Measurements from ENCODE around the gene RGS3. TPM values are rescaled to one million over a fixed set of nuclear protein-coding genes. Genes with fewer than 3 reads are reported as not detected.
A peak's percentile ranks its signal among the peaks of the same experiment; 100 is the strongest.

RGS3 gene
- polyA plus RNA-seq, 2 of the 4 experiments (the other 2 are of a cell fraction): 19.6 to 22.9 TPM

DNA sequence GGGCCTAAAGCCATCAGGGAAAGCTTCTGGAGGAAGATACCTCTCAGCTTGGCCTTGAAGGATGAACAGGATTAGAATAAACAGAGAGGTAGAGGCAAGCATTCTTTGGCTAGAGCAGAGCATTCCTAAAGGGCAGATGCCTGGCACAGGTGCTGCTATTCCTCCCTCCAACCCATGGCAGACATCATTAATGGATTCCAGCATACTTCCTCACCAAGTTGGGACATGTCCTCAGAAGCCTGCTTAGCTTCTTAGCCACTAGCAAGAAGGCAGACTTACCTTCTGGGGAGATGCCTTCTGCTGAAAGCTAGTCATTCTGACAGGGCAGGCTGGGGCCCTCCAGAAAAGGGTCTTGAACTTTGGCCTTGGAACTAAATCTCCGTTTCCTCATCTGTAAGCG lies 122.0 kb downstream of the RGS3 start:
- no peak for FAIRE-seq
- Histone ChIP-seq H3K9me3 (no peaks in the 10 kb centered on the region), H3K4me2 (no peak overlapping the region), H3K4me1 (peaks cover 4% of the 10 kb centered on the region; the same call in 2 of the 3 replicates), H3K4me3 (no peak overlapping the region), H3K27ac (no peak overlapping the region)
- TF ChIP-seq HOXA7 (CRISPR knock-in tag; IDR thresholded peaks at IDR 0.05): no peak
- TF ChIP-seq HEYL (CRISPR knock-in tag; IDR thresholded peaks at IDR 0.05): no peak
- no peak for TF ChIP-seq HOXB13 (CRISPR knock-in tag; IDR thresholded peaks at IDR 0.05; ENCODE audit: low read depth)
- TF ChIP-seq RAD21 (conservative IDR thresholded peaks at IDR 0.05 in 1 of 2, IDR thresholded peaks at IDR 0.05 in 1 of 2): no peak
- CTCF ChIA-PET: interaction anchor here (18.6 to 31.8 kb wide), 2 partner anchors 72 to 138 kb away, joined by 390 to 1349 read pairs; no protein-coding TSS in a partner anchor
- no peak for ATAC-seq
- POLR2A ChIA-PET: no interaction called here
- WGBS (ENCODE audit: missing lambda C conversion rate): 100% methylated on average over 2 of the region's 2 CpGs
- DNase-seq (ENCODE audit: low read depth in 1 of 2, low spot score in 1 of 2): no peak

DNA sequence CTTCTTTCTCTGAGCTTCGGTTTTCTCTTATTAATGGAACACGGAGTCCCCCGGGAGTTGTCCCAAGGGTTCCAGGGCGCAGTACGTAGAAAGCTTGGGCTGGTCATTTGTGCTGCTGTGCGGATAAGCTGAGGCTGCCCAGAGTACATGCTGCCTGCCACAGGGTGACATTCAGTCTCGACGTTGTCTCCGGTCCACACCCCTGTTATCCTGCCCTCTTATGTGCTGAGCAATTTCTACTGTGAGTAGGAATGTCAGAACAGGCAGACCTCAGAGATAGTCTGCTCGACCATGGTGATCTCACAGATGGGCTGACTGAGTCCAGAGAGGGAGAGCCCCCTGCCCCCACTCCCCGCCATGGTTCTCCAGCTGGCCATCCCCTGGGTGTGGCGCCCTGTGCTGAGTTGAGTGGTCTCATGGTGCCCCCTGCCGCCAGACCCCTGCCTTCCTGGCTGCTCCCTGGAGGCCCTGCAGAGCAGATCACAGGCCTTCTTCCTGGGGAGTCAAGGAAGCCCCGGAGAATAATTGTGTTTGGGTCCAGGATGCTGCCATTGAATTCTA lies 124.0 kb downstream of the RGS3 start:
- no peak for ATAC-seq
- Histone ChIP-seq H3K4me3 (no peak overlapping the region), H3K9me3 (no peaks in the 10 kb centered on the region), H3K4me2 (no peak overlapping the region), H3K27ac (no peak overlapping the region), H3K4me1 (0 out of 3 replicates have a peak, but pooled peaks cover 7% of the 10 kb centered on the region)
- no peak for FAIRE-seq
- WGBS (ENCODE audit: missing lambda C conversion rate): 89% methylated on average over 11 of the region's 14 CpGs
- CTCF ChIA-PET: interaction anchor here (1.3 to 31.8 kb wide), 7 partner anchors 10 to 313 kb away, joined by 3 to 1349 read pairs (median 145); no protein-coding TSS in a partner anchor
- POLR2A ChIA-PET: no interaction called here
- no peak for TF ChIP-seq JUN (IDR thresholded peaks at IDR 0.05)
- no peak for TF ChIP-seq ZFP36 (IDR thresholded peaks at IDR 0.05; ENCODE audit: borderline replicate concordance, partially characterized antibody)
- no peak for TF ChIP-seq EHF (CRISPR knock-in tag; IDR thresholded peaks at IDR 0.05)
- TF ChIP-seq, protein P1, sequence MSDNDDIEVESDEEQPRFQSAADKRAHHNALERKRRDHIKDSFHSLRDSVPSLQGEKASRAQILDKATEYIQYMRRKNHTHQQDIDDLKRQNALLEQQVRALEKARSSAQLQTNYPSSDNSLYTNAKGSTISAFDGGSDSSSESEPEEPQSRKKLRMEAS (IDR thresholded peaks at IDR 0.05): no peak
- TF ChIP-seq RAD21 (conservative IDR thresholded peaks at IDR 0.05 in 1 of 2, IDR thresholded peaks at IDR 0.05 in 1 of 2): 0 out of 5 replicates have a peak, but pooled peaks of 1 of the 2 experiments have one; percentile 16
- no peak for DNase-seq (ENCODE audit: low read depth in 1 of 2, low spot score in 1 of 2)

DNA sequence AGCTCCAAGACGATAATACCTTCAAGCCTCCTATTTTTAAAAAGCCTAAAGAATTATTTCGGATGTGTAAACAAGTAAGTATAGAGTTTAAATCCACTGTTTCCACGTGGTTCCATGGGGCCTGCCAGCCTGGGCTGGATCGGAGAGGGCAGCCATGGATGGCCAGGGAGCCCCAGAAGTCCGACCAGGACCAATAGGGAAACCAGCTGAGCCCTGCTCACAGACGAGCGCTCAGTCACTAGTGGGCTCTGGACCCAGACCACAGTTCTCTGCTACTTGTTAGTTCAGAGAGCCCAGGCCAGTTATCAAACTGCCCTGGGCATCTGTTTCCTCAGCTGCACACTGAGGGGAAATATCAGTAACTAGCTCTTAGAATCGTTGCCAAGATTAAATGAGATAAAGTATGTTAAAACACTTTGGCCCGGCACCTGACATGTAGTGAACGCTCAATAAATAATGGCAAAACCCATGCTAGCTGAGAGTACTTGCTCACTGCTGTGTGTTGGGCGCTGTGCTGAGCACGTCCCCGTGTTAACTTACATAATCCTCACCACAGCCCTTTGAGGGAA lies 124.8 kb downstream of the RGS3 start:
- FAIRE-seq: no peak

More for the DNA sequence above, 124.8 kb downstream of the RGS3 start:
- H3K27ac ChIP-seq: no peak overlapping the region
- no peaks in the 10 kb centered on the region for H3K9me3 ChIP-seq
- ATAC-seq: no peak
- 79% methylated on average over 13 of the region's 13 CpGs for WGBS (ENCODE audit: missing lambda C conversion rate)
- no peak overlapping the region for H3K4me3 ChIP-seq
- ChIA-PET POLR2A (no interaction called here), CTCF (interaction anchor here (0.6 to 31.8 kb wide), 13 partner anchors 10 to 1229 kb away, joined by 3 to 1349 read pairs (median 31); partner anchors contain the start of gene RGS3)
- H3K4me1 ChIP-seq: peaks cover 11% of the 10 kb centered on the region
- no peak for DNase-seq (ENCODE audit: low read depth in 1 of 2, low spot score in 1 of 2)
- TF ChIP-seq CBX8 (IDR thresholded peaks at IDR 0.05): no peak
- no peak for TF ChIP-seq SMC3 (IDR thresholded peaks at IDR 0.05)
- TF ChIP-seq NPAS2 (CRISPR knock-in tag; IDR thresholded peaks at IDR 0.05; ENCODE audit: borderline replicate concordance): no peak
- no peak for TF ChIP-seq HOXB13 (CRISPR knock-in tag; IDR thresholded peaks at IDR 0.05; ENCODE audit: low read depth)
- TF ChIP-seq, protein P2, sequence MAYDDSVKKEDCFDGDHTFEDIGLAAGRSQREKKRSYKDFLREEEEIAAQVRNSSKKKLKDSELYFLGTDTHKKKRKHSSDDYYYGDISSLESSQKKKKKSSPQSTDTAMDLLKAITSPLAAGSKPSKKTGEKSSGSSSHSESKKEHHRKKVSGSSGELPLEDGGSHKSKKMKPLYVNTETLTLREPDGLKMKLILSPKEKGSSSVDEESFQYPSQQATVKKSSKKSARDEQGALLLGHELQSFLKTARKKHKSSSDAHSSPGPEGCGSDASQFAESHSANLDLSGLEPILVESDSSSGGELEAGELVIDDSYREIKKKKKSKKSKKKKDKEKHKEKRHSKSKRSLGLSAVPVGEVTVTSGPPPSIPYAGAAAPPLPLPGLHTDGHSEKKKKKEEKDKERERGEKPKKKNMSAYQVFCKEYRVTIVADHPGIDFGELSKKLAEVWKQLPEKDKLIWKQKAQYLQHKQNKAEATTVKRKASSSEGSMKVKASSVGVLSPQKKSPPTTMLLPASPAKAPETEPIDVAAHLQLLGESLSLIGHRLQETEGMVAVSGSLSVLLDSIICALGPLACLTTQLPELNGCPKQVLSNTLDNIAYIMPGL (CRISPR knock-in tag; IDR thresholded peaks at IDR 0.05; ENCODE audit: borderline replicate concordance): no peak
- TF ChIP-seq, protein P3, sequence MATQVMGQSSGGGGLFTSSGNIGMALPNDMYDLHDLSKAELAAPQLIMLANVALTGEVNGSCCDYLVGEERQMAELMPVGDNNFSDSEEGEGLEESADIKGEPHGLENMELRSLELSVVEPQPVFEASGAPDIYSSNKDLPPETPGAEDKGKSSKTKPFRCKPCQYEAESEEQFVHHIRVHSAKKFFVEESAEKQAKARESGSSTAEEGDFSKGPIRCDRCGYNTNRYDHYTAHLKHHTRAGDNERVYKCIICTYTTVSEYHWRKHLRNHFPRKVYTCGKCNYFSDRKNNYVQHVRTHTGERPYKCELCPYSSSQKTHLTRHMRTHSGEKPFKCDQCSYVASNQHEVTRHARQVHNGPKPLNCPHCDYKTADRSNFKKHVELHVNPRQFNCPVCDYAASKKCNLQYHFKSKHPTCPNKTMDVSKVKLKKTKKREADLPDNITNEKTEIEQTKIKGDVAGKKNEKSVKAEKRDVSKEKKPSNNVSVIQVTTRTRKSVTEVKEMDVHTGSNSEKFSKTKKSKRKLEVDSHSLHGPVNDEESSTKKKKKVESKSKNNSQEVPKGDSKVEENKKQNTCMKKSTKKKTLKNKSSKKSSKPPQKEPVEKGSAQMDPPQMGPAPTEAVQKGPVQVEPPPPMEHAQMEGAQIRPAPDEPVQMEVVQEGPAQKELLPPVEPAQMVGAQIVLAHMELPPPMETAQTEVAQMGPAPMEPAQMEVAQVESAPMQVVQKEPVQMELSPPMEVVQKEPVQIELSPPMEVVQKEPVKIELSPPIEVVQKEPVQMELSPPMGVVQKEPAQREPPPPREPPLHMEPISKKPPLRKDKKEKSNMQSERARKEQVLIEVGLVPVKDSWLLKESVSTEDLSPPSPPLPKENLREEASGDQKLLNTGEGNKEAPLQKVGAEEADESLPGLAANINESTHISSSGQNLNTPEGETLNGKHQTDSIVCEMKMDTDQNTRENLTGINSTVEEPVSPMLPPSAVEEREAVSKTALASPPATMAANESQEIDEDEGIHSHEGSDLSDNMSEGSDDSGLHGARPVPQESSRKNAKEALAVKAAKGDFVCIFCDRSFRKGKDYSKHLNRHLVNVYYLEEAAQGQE (IDR thresholded peaks at IDR 0.05): no peak
- no peak for TF ChIP-seq BHLHE40 (IDR thresholded peaks at IDR 0.05; ENCODE audit: low read depth, low read length)
- no peak for TF ChIP-seq EP300 (IDR thresholded peaks at IDR 0.05)
- TF ChIP-seq TFCP2L1 (CRISPR knock-in tag; IDR thresholded peaks at IDR 0.05): no peak
- TF ChIP-seq KDM5A (IDR thresholded peaks at IDR 0.05): no peak
- H3K4me2 ChIP-seq: no peak overlapping the region

Data from A549 (cell line).